Cardiac fibroblast (primary cell): ENCODE data around the gene VSIG10L2.

ENCODE experiments used
- DNase-seq, 2 donors: peaks; one replicate each; pipeline versions ENCODE4 v3.0.0 to v3.0.0-alpha.2; 2010; ENCODE audit warnings: low read depth in 2 of 2
- H3K4me3 ChIP-seq, 2 donors: replicated peaks in 1 of 2; 1 replicate in 1 of 2; 2 replicates in 1 of 2; pipeline ENCODE4 v1.5.1; 2011; ENCODE audit warnings: low read depth in 2 of 2, low read length in 2 of 2, mild to moderate bottlenecking in 2 of 2, moderate library complexity in 1 of 2
- CTCF ChIP-seq: IDR thresholded peaks from one replicate; pipeline ENCODE4 v1.5.1; 2011; ENCODE audit warnings: low read depth, mild to moderate bottlenecking, low read length, inconsistent platforms

Gene VSIG10L2

GRCh38 chr11:125946712-125947418 lies 1.0 kb downstream of the VSIG10L2 start:
- no peak for DNase-seq
- no peak for TF ChIP-seq CTCF
- H3K4me3 ChIP-seq: no peak overlapping the region

DNA sequence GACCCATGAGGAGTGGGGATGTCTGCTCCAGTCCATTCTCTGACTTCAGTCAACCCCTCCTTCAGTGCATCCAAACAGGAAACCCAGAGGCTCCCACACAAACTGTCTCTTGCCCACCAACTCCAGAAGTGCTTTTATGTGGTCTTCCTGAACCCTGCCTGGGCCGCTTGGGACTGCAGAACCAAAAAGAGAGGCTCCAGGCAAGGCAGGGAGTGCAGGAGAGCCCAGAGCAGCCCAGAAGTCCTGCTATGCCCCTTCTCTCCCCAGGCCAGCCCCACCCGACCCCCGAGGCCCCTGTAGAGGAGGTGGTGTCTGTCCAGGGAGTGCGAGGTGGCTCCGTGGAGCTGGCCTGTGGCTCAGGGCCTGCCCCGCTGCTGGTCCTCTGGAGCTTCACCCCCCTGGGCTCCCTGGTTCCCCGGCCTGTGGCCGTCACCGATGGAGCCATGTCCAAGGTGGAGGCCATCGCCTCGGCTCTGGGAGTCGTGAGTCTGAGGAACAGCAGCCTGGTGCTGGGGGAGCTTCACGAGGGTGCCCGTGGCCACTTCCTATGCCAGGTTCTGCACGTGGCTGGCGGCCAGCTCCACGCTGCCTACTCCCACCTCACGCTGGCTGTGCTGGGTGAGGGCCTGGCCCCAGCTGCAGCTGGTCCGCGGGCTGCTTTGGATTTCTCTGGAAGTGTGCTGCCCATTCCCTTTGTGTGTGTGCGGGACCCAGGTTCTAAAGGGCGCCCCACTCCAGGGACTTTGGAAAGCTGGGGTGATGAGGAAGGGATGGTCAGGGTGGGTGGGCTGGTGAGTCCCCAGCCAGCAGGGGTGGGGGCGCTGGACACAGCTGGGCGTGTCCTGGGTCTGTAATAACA lies 1.8 kb downstream of the VSIG10L2 start:
- no peak overlapping the region for H3K4me3 ChIP-seq
- TF ChIP-seq CTCF: no peak
- DNase-seq: no peak

GRCh38 chr11:125948278-125949051 lies 2.6 kb downstream of the VSIG10L2 start:
- TF ChIP-seq CTCF: no peak
- no peak overlapping the region for H3K4me3 ChIP-seq
- DNase-seq: no peak

DNA sequence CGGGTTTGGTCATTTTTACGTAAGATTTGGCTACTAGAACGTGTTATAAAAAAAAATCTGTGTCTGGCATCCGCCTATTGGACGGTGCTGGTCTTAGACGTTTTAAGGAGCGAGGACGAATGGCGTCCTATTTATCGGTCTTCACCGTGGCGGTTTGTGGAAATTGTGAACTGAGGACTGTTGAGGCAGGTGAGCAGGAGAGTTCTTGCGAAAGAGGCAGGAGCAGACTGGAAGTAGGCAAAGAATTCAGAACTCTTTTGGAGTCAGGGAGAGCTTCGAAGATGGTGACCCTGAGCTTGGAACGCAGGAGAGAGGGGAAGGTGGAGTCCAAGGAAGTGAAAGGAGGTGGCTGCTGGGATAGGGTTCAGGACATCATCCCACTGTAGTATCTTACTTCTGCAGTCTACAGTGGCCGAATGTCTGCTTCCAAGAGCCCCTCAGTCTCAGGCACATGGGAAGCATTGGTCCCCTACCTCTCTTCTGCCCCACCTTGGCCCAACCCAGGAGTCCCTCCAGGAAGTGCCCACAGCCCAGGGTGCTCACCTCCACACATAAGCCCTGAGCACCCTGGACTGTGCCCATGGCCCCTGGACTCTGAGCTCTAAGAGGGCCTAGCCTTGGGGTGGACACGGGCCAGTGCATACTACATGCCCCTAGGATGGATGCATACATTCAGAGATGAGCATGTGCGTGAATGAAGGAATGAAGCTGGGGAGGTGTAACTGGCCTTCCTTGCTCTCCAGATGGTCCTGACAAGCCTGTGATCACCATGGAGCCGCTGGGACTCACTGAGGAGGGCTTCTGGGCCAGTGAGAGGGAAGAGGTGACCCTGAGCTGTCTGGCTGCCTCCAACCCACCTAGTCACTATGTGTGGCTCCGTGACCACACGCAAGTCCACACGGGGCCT lies 3.7 kb downstream of the VSIG10L2 start:
- H3K4me3 ChIP-seq: no peak overlapping the region
- no peak for TF ChIP-seq CTCF
- DNase-seq: no peak

- DNase-seq: no peak
- no peak overlapping the region for H3K4me3 ChIP-seq
- no peak for TF ChIP-seq CTCF
Observed at GRCh38 chr11:125950178-125950490, 4.3 kb downstream of the VSIG10L2 start.
